ENCODE data around the gene BAIAP2L1. TPM values are rescaled to one million over a fixed set of nuclear protein-coding genes. Genes with fewer than 3 reads are reported as not detected.

BAIAP2L1 gene
- total RNA-seq, 3 donors from 2014 or later (not counting 1 experiment from before 2014, with no cell fraction given) = not detected

DNA sequence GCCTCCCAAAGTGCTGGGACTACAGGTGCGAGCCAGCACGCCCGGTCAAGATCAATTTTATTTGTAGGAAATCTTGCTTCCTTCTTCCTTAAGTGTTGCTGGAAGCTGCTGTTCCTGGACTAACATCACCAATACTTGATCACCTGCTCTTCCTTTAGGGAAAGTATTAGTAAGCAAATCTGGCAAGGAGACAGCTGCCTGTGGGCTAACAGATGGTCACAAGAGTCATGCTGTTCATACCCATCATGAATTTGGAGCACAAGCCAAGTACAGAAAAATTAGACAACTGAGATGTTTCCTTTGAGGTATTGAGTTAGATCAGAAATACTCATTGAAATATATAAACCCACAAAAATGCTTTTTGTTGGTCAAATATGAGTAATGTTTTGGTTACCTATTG lies 27.9 kb downstream of the BAIAP2L1 start:
- H3K4me3 ChIP-seq (ENCODE audit: low read length) = no peak overlapping the region
- no peaks in the 10 kb centered on the region for H3K9me3 ChIP-seq (ENCODE audit: control insufficient read depth, insufficient read depth, low read length)
- WGBS (ENCODE audit: insufficient coverage) = 95% methylated on average over 3 of the region's 3 CpGs
- H3K4me1 ChIP-seq (ENCODE audit: control insufficient read depth, insufficient read depth, low read length) = no peaks in the 10 kb centered on the region
- no peaks in the 10 kb centered on the region for H3K36me3 ChIP-seq (ENCODE audit: control insufficient read depth, insufficient read depth, low read length)
- no peak overlapping the region for H3K27ac ChIP-seq (ENCODE audit: low read length)
- Mint-ChIP-seq H3K36me3 (no peaks in the 10 kb centered on the region), H3K27me3 (ENCODE audit: low read depth in 2 of 2) (no peaks in the 10 kb centered on the region), H3K4me1 (no peaks in the 10 kb centered on the region), H3K4me3 (no peak overlapping the region), H3K27ac (no peak overlapping the region), H3K9me3 (no peaks in the 10 kb centered on the region)
- no peak for DNase-seq
- no peak for ATAC-seq
- intact Hi-C loops (cut with micrococcal nuclease) = no loop called here
- TF ChIP-seq, protein P1, sequence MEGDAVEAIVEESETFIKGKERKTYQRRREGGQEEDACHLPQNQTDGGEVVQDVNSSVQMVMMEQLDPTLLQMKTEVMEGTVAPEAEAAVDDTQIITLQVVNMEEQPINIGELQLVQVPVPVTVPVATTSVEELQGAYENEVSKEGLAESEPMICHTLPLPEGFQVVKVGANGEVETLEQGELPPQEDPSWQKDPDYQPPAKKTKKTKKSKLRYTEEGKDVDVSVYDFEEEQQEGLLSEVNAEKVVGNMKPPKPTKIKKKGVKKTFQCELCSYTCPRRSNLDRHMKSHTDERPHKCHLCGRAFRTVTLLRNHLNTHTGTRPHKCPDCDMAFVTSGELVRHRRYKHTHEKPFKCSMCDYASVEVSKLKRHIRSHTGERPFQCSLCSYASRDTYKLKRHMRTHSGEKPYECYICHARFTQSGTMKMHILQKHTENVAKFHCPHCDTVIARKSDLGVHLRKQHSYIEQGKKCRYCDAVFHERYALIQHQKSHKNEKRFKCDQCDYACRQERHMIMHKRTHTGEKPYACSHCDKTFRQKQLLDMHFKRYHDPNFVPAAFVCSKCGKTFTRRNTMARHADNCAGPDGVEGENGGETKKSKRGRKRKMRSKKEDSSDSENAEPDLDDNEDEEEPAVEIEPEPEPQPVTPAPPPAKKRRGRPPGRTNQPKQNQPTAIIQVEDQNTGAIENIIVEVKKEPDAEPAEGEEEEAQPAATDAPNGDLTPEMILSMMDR (IDR thresholded peaks at IDR 0.05) = no peak
- H3K27me3 ChIP-seq (ENCODE audit: control insufficient read depth, insufficient read depth, low read length) = no peaks in the 10 kb centered on the region

DNA sequence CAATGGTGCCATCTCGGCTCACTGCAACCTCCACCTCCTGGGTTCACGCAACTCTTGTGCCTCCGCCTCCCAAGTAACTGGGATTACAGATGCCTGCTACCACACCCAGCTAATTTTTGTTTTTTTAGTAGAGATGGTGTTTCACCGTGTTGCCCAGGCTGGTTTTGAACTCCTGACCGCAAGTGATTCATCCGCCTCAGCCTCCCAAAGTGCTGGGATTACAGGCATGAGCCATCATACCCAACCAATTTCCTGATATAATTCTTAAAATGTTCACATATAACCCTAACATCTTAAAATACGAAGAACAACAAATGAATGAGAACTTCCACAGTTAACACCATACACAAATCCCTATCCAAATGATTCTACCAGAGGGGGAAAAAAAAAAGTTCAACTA lies 31.2 kb downstream of the BAIAP2L1 start:
- Mint-ChIP-seq H3K27me3 (ENCODE audit: low read depth in 2 of 2) (peaks cover 9 to 12% of the 10 kb centered on the region in 2 donors), H3K36me3 (no peaks in the 10 kb centered on the region), H3K4me1 (no peaks in the 10 kb centered on the region), H3K27ac (no peak overlapping the region), H3K9me3 (no peaks in the 10 kb centered on the region), H3K4me3 (no peak overlapping the region)
- 91% methylated on average over 6 of the region's 7 CpGs for WGBS (ENCODE audit: insufficient coverage)
- Histone ChIP-seq H3K27ac (ENCODE audit: low read length) (no peak overlapping the region), H3K36me3 (ENCODE audit: control insufficient read depth, insufficient read depth, low read length) (no peaks in the 10 kb centered on the region), H3K27me3 (ENCODE audit: control insufficient read depth, insufficient read depth, low read length) (no peaks in the 10 kb centered on the region), H3K4me1 (ENCODE audit: control insufficient read depth, insufficient read depth, low read length) (no peaks in the 10 kb centered on the region), H3K9me3 (ENCODE audit: control insufficient read depth, insufficient read depth, low read length) (no peaks in the 10 kb centered on the region), H3K4me3 (ENCODE audit: low read length) (no peak overlapping the region)
- ATAC-seq (no peak), DNase-seq (no peak)
- intact Hi-C loops (cut with micrococcal nuclease) = no loop called here
- TF ChIP-seq, protein P1 (IDR thresholded peaks at IDR 0.05) = no peak

GRCh38 chr7:98368716-98369115 lies 32.2 kb downstream of the BAIAP2L1 start:
- Histone ChIP-seq H3K4me1 (ENCODE audit: control insufficient read depth, insufficient read depth, low read length) (no peaks in the 10 kb centered on the region), H3K36me3 (ENCODE audit: control insufficient read depth, insufficient read depth, low read length) (no peaks in the 10 kb centered on the region), H3K27ac (ENCODE audit: low read length) (no peak overlapping the region), H3K27me3 (ENCODE audit: control insufficient read depth, insufficient read depth, low read length) (no peaks in the 10 kb centered on the region), H3K4me3 (ENCODE audit: low read length) (no peak overlapping the region), H3K9me3 (ENCODE audit: control insufficient read depth, insufficient read depth, low read length) (no peaks in the 10 kb centered on the region)
- no peak for ATAC-seq
- Mint-ChIP-seq H3K27ac (no peak overlapping the region), H3K4me3 (no peak overlapping the region), H3K36me3 (no peaks in the 10 kb centered on the region), H3K9me3 (no peaks in the 10 kb centered on the region), H3K27me3 (ENCODE audit: low read depth in 2 of 2) (peaks cover 9 to 12% of the 10 kb centered on the region in 2 donors), H3K4me1 (no peaks in the 10 kb centered on the region)
- intact Hi-C loops (cut with micrococcal nuclease) = no loop called here
- no peak for DNase-seq
- WGBS (ENCODE audit: insufficient coverage) = 86% methylated on average over 8 of the region's 8 CpGs
- TF ChIP-seq, protein P1 (IDR thresholded peaks at IDR 0.05) = no peak

DNA sequence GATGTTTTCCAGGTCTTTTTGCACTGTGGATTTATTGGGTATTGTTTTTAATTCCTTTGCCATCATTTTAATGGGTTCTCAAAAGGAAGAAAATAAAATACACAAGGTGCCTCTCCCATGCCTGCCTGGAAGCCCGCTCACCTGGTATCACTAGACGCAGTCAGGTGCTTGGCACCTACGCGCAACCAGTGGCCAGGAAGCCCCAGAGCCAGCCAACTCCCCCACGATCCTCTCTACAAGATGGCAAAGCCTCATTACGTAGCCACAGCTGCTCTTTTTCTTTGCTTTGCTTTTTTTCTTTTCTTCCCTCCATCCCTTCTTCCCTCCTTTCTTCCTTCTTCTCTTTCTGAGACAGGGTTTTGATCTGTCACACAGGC lies 34.3 kb downstream of the BAIAP2L1 start:
- intact Hi-C loops (cut with micrococcal nuclease) = no loop called here
- Histone ChIP-seq H3K4me1 (ENCODE audit: control insufficient read depth, insufficient read depth, low read length) (no peaks in the 10 kb centered on the region), H3K27ac (ENCODE audit: low read length) (no peak overlapping the region), H3K9me3 (ENCODE audit: control insufficient read depth, insufficient read depth, low read length) (no peaks in the 10 kb centered on the region), H3K4me3 (ENCODE audit: low read length) (no peak overlapping the region), H3K36me3 (ENCODE audit: control insufficient read depth, insufficient read depth, low read length) (no peaks in the 10 kb centered on the region), H3K27me3 (ENCODE audit: control insufficient read depth, insufficient read depth, low read length) (no peaks in the 10 kb centered on the region)
- H3K4me1 Mint-ChIP-seq = no peaks in the 10 kb centered on the region
- no peak overlapping the region for H3K4me3 Mint-ChIP-seq
- no peak for ATAC-seq
- no peaks in the 10 kb centered on the region for H3K9me3 Mint-ChIP-seq
- peaks cover 9 to 12% of the 10 kb centered on the region in 2 donors for H3K27me3 Mint-ChIP-seq (ENCODE audit: low read depth in 2 of 2)
- DNase-seq = no peak
- no peak overlapping the region for H3K27ac Mint-ChIP-seq
- TF ChIP-seq, protein P1 (IDR thresholded peaks at IDR 0.05) = no peak
- 94% methylated on average over 6 of the region's 6 CpGs for WGBS (ENCODE audit: insufficient coverage)
- no peaks in the 10 kb centered on the region for H3K36me3 Mint-ChIP-seq
